Karpas-422 (cell line): ENCODE measurements around the gene IQCH. TPM values are rescaled to one million over a fixed set of nuclear protein-coding genes. Genes with fewer than 3 reads are reported as not detected.

Source experiments
- DNase-seq: peaks from one replicate; pipeline ENCODE4 v3.0.0-alpha.2; 2015
- H2AFZ ChIP-seq: fragments of 200-600 bp; sonication (generic); 2 replicates; pipeline ENCODE4 v1.6.1; 2014; ENCODE audit warnings: antibody characterized with exemption, low read length, mixed read lengths
- H3K27ac ChIP-seq: fragments of 200-600 bp; sonication (generic); 2 replicates; pipeline ENCODE4 v1.5.1; 2014; ENCODE audit warnings: mild to moderate bottlenecking, low read length, moderate library complexity
- H3K27me3 ChIP-seq: fragments of 200-600 bp; sonication (generic); 2 replicates; pipeline ENCODE4 v1.6.1; 2014; ENCODE audit warnings: low read length, mixed read lengths
- H3K36me3 ChIP-seq: fragments of 200-600 bp; sonication (generic); 2 replicates; pipeline ENCODE4 v1.6.1; 2014; ENCODE audit warnings: low read length, mixed read lengths; ENCODE audit not compliant: insufficient read depth
- H3K4me1 ChIP-seq: fragments of 200-600 bp; sonication (generic); 2 replicates; pipeline ENCODE4 v1.6.1; 2014; ENCODE audit warnings: mild to moderate bottlenecking, low read length, mixed read lengths
- H3K4me2 ChIP-seq: fragments of 200-600 bp; sonication (generic); 2 replicates; pipeline ENCODE4 v1.6.1; 2014; ENCODE audit warnings: low read length, low read depth, mild to moderate bottlenecking; ENCODE audit not compliant: poor library complexity, severe bottlenecking
- H3K4me3 ChIP-seq: fragments of 200-600 bp; sonication (generic); 2 replicates; pipeline ENCODE4 v1.5.1; 2014; ENCODE audit warnings: mild to moderate bottlenecking, antibody characterized with exemption, low read length, mixed read lengths
- H3K79me2 ChIP-seq: fragments of 200-600 bp; sonication (generic); 2 replicates; pipeline ENCODE4 v1.6.1; 2014; ENCODE audit warnings: mild to moderate bottlenecking, low read length, mixed read lengths
- H3K9ac ChIP-seq: fragments of 200-600 bp; sonication (generic); 2 replicates; pipeline ENCODE4 v1.6.0; 2014; ENCODE audit warnings: low read length
- H3K9me2 ChIP-seq: fragments of 200-600 bp; sonication (generic), shearing (Covaris generic); replicated peaks from 2 replicates; pipeline ENCODE4 v1.6.0; 2014; ENCODE audit warnings: mild to moderate bottlenecking, low read length, moderate library complexity; ENCODE audit not compliant: insufficient read depth
- H3K9me3 ChIP-seq: fragments of 300-700, 200-600 bp; sonication (generic); 2 replicates; pipeline ENCODE4 v1.6.1; 2014; ENCODE audit warnings: low read length, mixed read lengths
- H4K20me1 ChIP-seq: fragments of 200-600 bp; sonication (generic); 2 replicates; pipeline ENCODE4 v1.6.1; 2014; ENCODE audit warnings: mild to moderate bottlenecking, antibody characterized with exemption, low read length, low read depth; ENCODE audit not compliant: insufficient read depth
- total RNA-seq: library from RNA; depleted of rRNA; stranded (reverse); fragments of >200 nt; shearing (Covaris generic); gene quantifications from 2 replicates; pipeline ENCODE4 v1.2.3, GENCODE V29; 2014; ENCODE audit warnings: low replicate concordance

The IQCH gene
- total RNA-seq, 1 experiment from 2014 or later: 2.4 TPM

DNA sequence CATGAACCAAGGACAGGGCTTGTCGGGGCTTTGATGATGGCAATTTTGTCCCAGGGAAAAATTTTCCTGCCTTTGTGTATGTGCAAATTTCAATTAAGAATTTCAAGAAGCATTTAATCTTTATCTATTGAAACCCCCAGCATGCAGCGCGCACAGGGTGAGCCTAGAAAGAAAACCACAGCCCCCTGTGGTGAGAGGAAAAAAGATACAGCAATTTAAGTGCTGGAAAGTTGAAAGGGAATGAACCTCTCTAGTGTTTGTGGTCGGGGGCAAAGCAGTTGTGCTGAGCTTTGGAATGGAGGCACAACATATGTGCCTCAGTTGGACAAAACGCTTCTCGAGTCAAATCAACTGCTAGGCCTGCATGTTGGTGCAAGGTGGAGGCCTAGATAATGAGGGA, 154.6 kb downstream of the IQCH start:
- H3K79me2 ChIP-seq: no peaks in the 10 kb centered on the region
- no peaks in the 10 kb centered on the region for H3K9me2 ChIP-seq
- no peaks in the 10 kb centered on the region for H4K20me1 ChIP-seq
- H3K9ac ChIP-seq: no peak overlapping the region
- no peak overlapping the region for H3K27ac ChIP-seq
- H3K27me3 ChIP-seq: no peaks in the 10 kb centered on the region
- H2AFZ ChIP-seq: no peak overlapping the region
- no peaks in the 10 kb centered on the region for H3K9me3 ChIP-seq
- DNase-seq: no peak
- H3K4me2 ChIP-seq: no peak overlapping the region
- no peaks in the 10 kb centered on the region for H3K36me3 ChIP-seq
- H3K4me3 ChIP-seq: no peak overlapping the region
- H3K4me1 ChIP-seq: peaks cover 16% of the 10 kb centered on the region

DNA sequence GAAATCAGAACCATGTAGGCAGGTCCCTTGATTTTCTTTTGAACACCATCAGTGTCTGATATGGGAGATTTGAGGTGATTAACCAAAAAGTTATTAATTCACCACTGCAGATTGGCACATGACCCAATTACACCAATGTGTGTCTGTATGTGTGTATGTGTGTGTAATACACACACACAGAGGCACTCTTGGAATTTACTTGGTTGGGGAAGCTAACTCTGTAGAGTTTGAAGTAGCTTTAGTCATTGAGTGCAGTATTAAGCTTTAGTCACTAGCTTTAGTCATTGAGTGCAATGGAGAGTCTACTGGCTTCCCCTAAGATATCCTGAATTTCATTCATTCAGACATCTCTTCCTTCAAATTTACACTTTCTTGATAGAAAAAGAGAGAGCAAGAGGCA, 156.9 kb downstream of the IQCH start:
- no peaks in the 10 kb centered on the region for H3K9me2 ChIP-seq

DNA sequence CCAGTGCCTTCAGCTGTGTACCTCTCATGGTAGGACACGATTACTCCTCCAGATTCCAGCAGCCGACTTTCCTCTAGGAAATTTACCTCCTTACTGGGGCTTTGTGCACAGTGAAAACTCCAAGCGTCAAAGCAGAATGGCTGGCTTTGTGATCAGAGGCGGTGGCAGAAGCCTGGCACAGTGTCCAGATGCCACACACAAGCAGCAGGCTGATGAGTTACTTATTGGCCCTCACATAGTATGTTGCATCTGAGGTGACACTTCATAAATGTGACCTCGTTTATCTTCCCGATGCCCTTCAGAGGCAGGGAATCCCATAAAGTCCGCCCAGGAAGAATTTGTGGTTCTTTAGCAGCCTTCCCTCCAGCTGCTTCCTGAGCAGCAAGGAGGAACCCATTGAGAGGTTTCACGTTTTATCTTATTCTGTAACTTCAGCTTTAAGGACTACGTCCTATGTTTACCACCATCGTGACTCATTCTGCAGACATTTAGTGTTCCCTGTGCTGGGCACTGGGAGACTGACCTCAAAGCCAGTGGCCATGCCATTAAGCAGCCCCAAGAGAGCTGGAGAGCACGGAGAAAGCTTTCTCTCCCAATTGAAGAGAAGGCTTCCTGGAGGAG, 159.3 kb downstream of the IQCH start:
- no peak overlapping the region for H2AFZ ChIP-seq
- no peaks in the 10 kb centered on the region for H3K27me3 ChIP-seq
- H3K9me3 ChIP-seq: no peaks in the 10 kb centered on the region
- no peaks in the 10 kb centered on the region for H3K4me1 ChIP-seq
- H3K27ac ChIP-seq: no peak overlapping the region
- H3K4me3 ChIP-seq: no peak overlapping the region
- no peaks in the 10 kb centered on the region for H4K20me1 ChIP-seq
- no peaks in the 10 kb centered on the region for H3K36me3 ChIP-seq
- no peak overlapping the region for H3K4me2 ChIP-seq
- H3K9me2 ChIP-seq: no peaks in the 10 kb centered on the region
- no peaks in the 10 kb centered on the region for H3K79me2 ChIP-seq
- H3K9ac ChIP-seq: no peak overlapping the region
- DNase-seq: no peak

More for the DNA sequence above, 156.9 kb downstream of the IQCH start:
- no peak for DNase-seq
- no peak overlapping the region for H2AFZ ChIP-seq
- H3K36me3 ChIP-seq: no peaks in the 10 kb centered on the region
- H3K27me3 ChIP-seq: no peaks in the 10 kb centered on the region
- H3K9me3 ChIP-seq: no peaks in the 10 kb centered on the region
- H3K9ac ChIP-seq: no peak overlapping the region
- no peak overlapping the region for H3K27ac ChIP-seq
- peaks cover 12% of the 10 kb centered on the region for H3K4me1 ChIP-seq
- H3K4me2 ChIP-seq: no peak overlapping the region
- H4K20me1 ChIP-seq: no peaks in the 10 kb centered on the region
- no peaks in the 10 kb centered on the region for H3K79me2 ChIP-seq
- H3K4me3 ChIP-seq: no peak overlapping the region

DNA sequence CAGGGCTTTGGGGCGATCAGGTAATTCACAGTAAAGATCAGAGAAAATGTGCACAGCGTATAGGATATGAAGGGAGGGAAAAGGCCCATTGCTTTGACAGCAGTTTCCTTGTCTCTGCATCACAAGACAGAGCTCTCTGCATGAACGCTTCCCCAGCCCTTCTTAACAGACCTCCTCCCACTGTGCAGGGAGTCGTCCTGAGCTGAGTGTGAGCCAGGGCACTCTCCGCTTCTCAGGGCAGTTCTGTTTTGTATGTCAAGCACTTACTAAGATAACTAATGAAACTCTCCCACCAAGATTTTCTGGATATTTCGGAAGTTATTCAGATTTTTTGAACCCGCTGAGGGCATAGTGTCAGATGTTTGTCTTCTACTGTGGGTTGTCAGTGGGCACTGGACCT, 160.6 kb downstream of the IQCH start:
- DNase-seq: no peak
- H3K4me2 ChIP-seq: no peak overlapping the region
- H3K9ac ChIP-seq: no peak overlapping the region

DNA sequence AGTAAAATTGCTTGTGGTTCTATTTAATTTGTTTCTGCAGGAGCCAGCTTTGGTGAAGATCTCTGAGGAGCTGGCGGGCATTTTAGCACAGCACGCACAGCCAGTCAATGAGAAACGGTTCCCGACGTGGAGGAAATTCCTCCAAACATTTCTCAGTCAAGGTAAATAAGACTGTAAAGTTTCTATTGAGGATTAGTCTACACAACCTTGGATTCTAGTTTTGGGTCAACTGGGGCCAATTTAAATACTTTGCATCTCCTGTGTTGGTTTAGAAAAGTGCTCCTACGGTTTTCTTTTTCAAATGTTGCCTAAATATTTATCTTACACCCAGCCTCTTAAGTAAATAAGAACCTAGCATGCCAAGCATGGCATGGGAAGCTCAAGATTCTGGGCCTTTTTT, 162.3 kb downstream of the IQCH start:
- Histone ChIP-seq H3K4me3 (no peak overlapping the region), H3K9me3 (no peaks in the 10 kb centered on the region), H3K4me2 (no peak overlapping the region), H3K9me2 (no peaks in the 10 kb centered on the region), H3K27me3 (no peaks in the 10 kb centered on the region), H3K36me3 (no peaks in the 10 kb centered on the region), H3K27ac (no peak overlapping the region), H4K20me1 (no peaks in the 10 kb centered on the region), H3K79me2 (no peaks in the 10 kb centered on the region), H2AFZ (no peak overlapping the region), H3K4me1 (peaks cover 5% of the 10 kb centered on the region), H3K9ac (no peak overlapping the region)
- no peak for DNase-seq

More for the DNA sequence above, 160.6 kb downstream of the IQCH start:
- Histone ChIP-seq H3K4me1 (peaks cover 4% of the 10 kb centered on the region), H3K79me2 (no peaks in the 10 kb centered on the region), H4K20me1 (no peaks in the 10 kb centered on the region), H2AFZ (no peak overlapping the region), H3K36me3 (no peaks in the 10 kb centered on the region), H3K9me2 (no peaks in the 10 kb centered on the region), H3K9me3 (no peaks in the 10 kb centered on the region), H3K4me3 (no peak overlapping the region), H3K27ac (no peak overlapping the region), H3K27me3 (no peaks in the 10 kb centered on the region)

DNA sequence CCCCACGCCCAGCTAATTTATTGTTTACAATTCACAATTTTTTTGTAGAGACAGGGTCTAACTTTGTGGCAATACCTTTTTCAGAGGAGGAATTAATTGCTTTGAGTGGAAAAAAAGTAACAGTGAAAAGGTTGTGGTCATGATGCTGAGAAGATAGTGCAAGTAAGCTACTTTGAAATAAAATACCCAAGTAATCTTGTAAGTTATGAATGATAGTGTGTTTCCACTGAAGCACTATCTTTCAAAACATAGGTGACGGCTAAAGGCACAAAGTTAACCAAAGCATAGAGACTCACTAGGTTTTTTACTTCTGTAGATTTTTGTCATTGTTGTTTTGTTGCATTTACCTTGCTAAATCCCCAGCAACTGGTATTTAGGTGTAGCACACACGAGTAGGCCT, 165.1 kb downstream of the IQCH start:
- Histone ChIP-seq H3K36me3 (no peaks in the 10 kb centered on the region), H3K27me3 (no peaks in the 10 kb centered on the region), H2AFZ (no peak overlapping the region), H3K4me1 (peaks cover 5% of the 10 kb centered on the region), H3K27ac (no peak overlapping the region), H3K79me2 (no peaks in the 10 kb centered on the region), H3K9me3 (no peaks in the 10 kb centered on the region), H3K4me2 (no peak overlapping the region), H4K20me1 (no peaks in the 10 kb centered on the region), H3K4me3 (no peak overlapping the region), H3K9ac (no peak overlapping the region), H3K9me2 (no peaks in the 10 kb centered on the region)
- no peak for DNase-seq

DNA sequence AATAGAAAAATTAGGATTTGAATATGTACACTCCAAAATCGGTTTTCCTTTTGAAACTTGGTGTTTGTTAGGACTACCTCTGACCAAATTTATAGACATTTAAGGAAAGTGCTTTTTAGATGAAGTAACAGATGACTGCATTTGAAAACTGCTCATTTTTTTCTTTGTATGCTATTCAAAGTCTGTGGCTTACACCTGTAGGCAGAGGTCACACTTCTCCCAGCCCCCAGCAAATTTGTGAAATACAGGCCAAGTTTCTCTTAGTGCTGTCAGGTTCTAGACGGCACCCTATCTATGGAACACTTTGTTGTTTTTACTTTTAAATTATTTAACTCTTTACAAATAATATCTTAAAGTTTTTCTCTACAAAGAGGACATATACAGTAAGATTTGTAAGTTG, 165.6 kb downstream of the IQCH start:
- no peaks in the 10 kb centered on the region for H3K36me3 ChIP-seq
- no peaks in the 10 kb centered on the region for H3K79me2 ChIP-seq
- H3K9me3 ChIP-seq: no peaks in the 10 kb centered on the region
- H3K27ac ChIP-seq: no peak overlapping the region
- no peak overlapping the region for H2AFZ ChIP-seq
- H3K4me3 ChIP-seq: no peak overlapping the region
- no peak for DNase-seq
- H3K9me2 ChIP-seq: no peaks in the 10 kb centered on the region
- no peak overlapping the region for H3K9ac ChIP-seq
- H3K4me2 ChIP-seq: no peak overlapping the region
- peaks cover 5% of the 10 kb centered on the region for H3K4me1 ChIP-seq
- H3K27me3 ChIP-seq: no peaks in the 10 kb centered on the region
- no peaks in the 10 kb centered on the region for H4K20me1 ChIP-seq

DNA sequence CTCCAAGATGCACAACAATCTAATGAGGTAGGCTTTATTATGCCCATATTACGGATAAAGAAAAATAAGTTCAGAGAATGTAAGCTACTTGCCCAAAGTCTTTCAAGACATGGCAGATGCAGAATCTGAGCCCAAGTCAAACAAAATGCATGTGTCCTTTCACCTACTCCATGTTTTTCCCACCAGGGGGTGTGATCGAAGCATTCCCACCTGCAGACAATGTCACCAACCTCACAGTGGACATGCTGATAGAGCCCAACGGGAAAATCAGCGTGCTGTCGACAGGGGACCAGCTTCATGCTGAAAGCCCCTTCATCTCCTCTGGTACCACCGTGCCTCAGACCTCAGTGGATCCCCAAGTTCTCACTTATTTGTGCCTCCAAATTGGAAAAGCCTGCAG, 166.5 kb downstream of the IQCH start:
- no peaks in the 10 kb centered on the region for H3K27me3 ChIP-seq
- H3K9me2 ChIP-seq: no peaks in the 10 kb centered on the region
- H3K9ac ChIP-seq: no peak overlapping the region
- DNase-seq: no peak
- H3K4me2 ChIP-seq: no peak overlapping the region
- H2AFZ ChIP-seq: no peak overlapping the region
- H3K27ac ChIP-seq: no peak overlapping the region
- H3K36me3 ChIP-seq: no peaks in the 10 kb centered on the region
- no peaks in the 10 kb centered on the region for H4K20me1 ChIP-seq
- H3K9me3 ChIP-seq: no peaks in the 10 kb centered on the region
- H3K4me1 ChIP-seq: peaks cover 5% of the 10 kb centered on the region
- no peaks in the 10 kb centered on the region for H3K79me2 ChIP-seq
- H3K4me3 ChIP-seq: no peak overlapping the region

DNA sequence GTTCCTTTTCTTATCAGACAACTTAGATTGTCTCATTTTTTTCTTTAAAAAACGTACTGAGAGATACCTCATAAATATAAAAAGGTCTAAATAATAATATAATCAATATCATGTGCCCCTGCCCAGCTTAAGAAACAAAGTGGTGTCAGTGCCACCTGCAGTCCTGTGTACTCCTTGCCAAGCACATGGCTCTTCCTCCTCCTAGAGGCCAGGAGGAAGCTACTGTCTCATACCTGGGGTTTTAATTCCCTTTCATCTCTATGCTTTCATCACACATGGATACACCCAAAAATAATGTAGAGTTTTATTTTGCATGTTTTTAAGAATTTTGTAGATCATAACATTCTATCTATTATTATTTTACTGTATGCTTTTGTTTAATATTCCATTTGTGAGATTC, 167.7 kb downstream of the IQCH start:
- Histone ChIP-seq H3K36me3 (no peaks in the 10 kb centered on the region), H3K4me2 (no peak overlapping the region), H3K9ac (no peak overlapping the region), H3K4me3 (no peak overlapping the region), H3K4me1 (peaks cover 5% of the 10 kb centered on the region), H2AFZ (no peak overlapping the region), H3K27me3 (no peaks in the 10 kb centered on the region), H3K9me2 (no peaks in the 10 kb centered on the region), H3K79me2 (no peaks in the 10 kb centered on the region), H3K27ac (no peak overlapping the region), H4K20me1 (no peaks in the 10 kb centered on the region), H3K9me3 (no peaks in the 10 kb centered on the region)
- DNase-seq: peak; percentile 48
